HG02852 (cell line): ENCODE results near the gene ZIM2.

ENCODE experiments used
- ATAC-seq: cut with Tn5 transposase; IDR thresholded peaks from one replicate; pipeline ENCODE4 v1.9.1; 2021; ENCODE audit warnings: mild to moderate bottlenecking, moderate library complexity; ENCODE audit not compliant: unreplicated experiment

The ZIM2 gene

GRCh38 chr19:56811480-56811879 is 29.0 kb downstream of the ZIM2 start:
- no peak for ATAC-seq

GRCh38 chr19:56810260-56810659 is 30.3 kb downstream of the ZIM2 start:
- no peak for ATAC-seq

- ATAC-seq, result no peak
Measured at GRCh38 chr19:56808717-56809392, 31.7 kb downstream of the ZIM2 start.

- no peak for ATAC-seq
Measured at GRCh38 chr19:56806639-56807038, 33.9 kb downstream of the ZIM2 start.

GRCh38 chr19:56778351-56778750 is 62.2 kb downstream of the ZIM2 start:
- no peak for ATAC-seq

- no peak for ATAC-seq
Measured at GRCh38 chr19:56769650-56770049, 70.9 kb downstream of the ZIM2 start.

- no peak for ATAC-seq
Measured at GRCh38 chr19:56765137-56765536, 75.4 kb downstream of the ZIM2 start.

GRCh38 chr19:56764196-56764695 is 76.3 kb downstream of the ZIM2 start:
- no peak for ATAC-seq

- no peak for ATAC-seq
Measured at GRCh38 chr19:56760842-56761241, 79.7 kb downstream of the ZIM2 start.

- no peak for ATAC-seq
Measured at GRCh38 chr19:56759531-56759930, 81.0 kb downstream of the ZIM2 start.

GRCh38 chr19:56751078-56751489 is 89.4 kb downstream of the ZIM2 start:
- ATAC-seq, result no peak

- no peak for ATAC-seq
Measured at GRCh38 chr19:56750658-56751057, 89.9 kb downstream of the ZIM2 start.

GRCh38 chr19:56748378-56748777 is 92.1 kb downstream of the ZIM2 start:
- ATAC-seq, result no peak

GRCh38 chr19:56746367-56746766 is 94.2 kb downstream of the ZIM2 start:
- no peak for ATAC-seq

GRCh38 chr19:56740501-56740900 is 100.0 kb downstream of the ZIM2 start:
- no peak for ATAC-seq

GRCh38 chr19:56736571-56736970 is 104.0 kb downstream of the ZIM2 start:
- no peak for ATAC-seq

GRCh38 chr19:56732976-56733375 is 107.5 kb downstream of the ZIM2 start:
- ATAC-seq, result no peak

GRCh38 chr19:56727677-56728076 is 112.8 kb downstream of the ZIM2 start:
- ATAC-seq, result no peak

GRCh38 chr19:56725829-56726424 is 114.6 kb downstream of the ZIM2 start:
- ATAC-seq, result no peak
